CD1c-positive myeloid dendritic cell (primary cell): Measurements from ENCODE around the gene P3H3.
"Not testable (repeated sequence)": the region's sequence is repeated elsewhere in the genome, so short reads cannot be mapped to it uniquely, and the experiment has no call there.

Source experiments
- DNase-seq: peaks from one replicate; pipeline ENCODE4 v3.0.0-alpha.2; 2016; ENCODE audit errors: extremely low spot score

The P3H3 gene

DNA sequence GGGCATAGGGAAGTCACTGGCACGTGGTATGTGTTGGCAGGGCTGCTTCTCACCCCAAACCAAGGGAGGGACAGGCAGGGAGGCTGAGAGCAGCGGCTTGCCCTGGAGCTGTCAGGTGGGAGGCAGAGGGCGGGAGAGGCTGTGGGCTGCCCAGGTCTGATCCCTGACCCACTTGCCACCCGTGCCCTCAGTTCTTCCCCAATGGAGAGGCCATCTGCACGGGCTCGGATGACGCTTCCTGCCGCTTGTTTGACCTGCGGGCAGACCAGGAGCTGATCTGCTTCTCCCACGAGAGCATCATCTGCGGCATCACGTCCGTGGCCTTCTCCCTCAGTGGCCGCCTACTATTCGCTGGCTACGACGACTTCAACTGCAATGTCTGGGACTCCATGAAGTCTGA lies 17.2 kb downstream of the P3H3 start:
- DNase-seq: no peak

DNA sequence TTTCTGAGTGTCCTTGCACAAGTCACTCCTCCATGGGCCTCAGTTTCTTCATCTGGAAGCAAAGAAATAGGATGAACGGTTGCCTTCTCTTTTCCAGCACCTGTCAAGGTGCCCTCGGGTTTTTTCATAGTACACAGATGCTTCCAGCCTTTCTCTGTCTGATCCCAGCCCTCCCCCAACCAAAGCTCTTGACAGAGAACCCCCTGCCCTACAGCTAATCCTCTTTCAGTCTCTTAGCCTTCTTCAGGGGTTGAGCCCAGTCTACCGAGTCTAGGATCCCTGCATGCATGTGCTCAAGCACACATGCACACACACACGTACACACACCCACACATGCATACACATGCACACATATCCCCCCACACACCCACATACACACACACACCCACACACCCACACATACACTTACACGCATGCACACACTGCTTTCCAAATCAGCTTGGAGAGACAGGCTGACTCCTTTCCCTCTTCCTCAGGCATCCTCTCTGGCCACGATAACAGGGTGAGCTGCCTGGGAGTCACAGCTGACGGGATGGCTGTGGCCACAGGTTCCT lies 18.2 kb downstream of the P3H3 start:
- DNase-seq: no peak

DNA sequence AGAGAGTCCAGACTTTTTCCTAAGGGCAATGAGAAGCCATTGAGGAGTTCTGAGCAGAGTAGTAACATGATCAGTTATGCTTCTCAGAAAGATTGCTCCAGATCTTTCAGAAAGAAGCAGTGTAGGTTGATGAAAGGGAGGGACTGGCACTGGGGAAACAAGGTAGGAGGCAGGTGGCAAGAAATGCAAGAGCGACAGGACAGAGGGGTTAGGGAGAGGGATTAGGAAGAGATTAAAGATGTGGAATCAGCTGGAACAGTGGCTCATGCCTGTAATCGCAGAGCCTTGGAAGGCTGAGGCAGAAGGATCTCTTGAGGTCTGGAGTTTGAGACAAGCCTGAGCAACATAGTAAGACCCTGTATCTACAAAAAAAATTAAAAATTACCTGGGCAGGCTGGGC lies 19.5 kb downstream of the P3H3 start:
- DNase-seq: no peak

DNA sequence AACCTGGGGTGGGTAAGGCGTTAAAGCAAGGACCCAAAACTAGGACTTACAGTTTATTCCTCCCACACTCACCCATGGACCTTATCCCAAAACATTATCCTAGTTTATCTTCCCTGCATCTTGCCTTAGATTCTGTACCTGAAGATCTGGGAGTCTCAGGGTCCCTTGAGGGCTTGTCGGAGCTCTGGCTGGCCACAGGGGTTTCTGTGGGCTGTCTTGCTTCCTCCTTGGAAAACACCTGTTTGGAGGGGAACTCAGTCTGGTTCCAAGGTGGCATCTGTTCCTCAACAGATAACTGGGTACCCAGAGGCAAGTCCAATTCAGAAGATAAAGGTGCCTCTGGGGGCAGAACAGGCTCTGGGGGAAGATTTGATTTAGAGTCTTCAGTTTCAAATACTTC lies 21.2 kb downstream of the P3H3 start:
- no peak for DNase-seq

DNA sequence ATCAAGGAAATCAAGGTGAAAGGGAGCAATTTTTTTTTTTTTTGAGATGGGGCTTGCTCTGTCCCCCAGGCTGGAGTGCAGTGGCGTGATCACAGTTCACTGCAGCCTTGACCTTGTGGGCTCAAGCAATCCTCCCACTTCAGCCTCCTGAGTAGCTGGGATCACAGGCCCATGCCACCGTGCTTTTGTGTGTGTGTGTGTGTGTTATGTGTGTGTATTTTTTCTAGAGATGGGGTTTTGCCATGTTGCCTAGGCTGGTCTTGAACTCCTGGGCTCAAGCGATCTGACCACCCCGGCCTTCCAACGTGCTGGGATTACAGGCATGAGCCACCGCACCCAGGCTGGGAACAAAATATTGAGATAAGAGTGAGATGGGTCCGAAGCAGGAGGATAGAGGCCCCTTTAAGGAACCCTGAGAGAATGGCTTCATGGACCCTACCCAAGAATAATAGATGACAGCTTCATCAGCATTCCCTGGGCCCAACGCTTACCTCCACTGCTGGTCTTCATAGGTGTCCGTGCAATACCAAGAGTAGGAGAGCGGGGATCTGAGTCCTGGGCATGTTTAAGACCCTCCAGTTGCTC lies 21.9 kb downstream of the P3H3 start:
- DNase-seq: no peak

DNA sequence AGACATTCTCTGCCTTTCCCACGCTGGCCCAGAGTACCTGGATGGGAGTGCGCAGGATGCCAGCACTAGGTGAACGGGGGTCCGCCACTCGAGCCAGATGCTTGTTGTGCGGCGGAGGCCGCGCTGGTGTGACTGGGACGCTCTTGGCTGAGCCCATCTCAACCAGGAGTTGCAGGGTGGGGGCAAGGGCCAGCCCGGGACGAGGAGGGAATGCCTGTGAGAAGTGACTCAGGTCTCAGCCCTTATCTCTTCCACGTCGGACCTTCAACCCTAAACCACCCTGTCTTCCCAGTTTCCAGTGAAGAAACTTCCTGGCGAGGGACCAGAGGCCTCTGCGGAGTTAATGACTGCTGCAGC lies 22.6 kb downstream of the P3H3 start:
- no peak for DNase-seq

DNA sequence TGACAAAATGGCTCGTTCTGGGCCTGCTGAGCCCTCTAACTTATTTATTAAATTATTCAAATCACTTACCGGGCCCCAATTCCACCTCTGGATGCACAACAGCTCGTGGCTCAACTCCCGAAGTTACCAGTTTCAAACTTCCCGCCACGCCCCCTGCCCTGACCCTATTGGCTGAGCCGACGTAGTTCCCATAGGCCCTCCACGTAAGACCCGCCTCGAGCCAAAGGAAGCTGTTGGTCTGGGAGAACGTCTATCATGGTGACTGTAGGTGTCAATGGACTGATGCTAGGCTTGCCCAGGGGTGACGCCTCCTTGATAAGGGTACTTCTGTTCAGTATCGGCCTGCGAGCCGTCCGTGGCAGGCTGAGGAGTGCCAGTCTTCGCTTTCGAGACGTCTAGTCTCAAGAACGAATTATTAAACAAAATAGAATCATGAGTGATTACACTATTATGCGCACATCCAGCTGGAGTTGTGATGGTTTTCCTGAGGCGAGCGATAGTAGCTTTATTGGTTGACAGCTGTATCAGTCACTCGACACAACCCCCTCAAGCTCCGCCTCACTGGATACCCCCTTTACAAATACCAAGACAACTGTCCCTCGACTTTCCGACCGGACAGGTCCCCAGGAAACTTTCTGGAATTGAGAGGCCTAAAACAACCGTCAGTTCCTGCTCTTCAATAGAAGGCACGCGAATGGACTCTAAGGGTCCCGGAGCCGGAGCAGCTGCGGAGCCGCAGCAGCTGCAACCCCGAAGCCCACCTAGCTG lies 23.1 kb downstream of the P3H3 start, which contains the start of gene CDCA3:
Gene CDCA3 (minus strand): TSS at position 134 of the 768 bp plus-strand sequence. CDS start 334 bp downstream, outside the sequence.
- peak; percentile 97 for DNase-seq

DNA sequence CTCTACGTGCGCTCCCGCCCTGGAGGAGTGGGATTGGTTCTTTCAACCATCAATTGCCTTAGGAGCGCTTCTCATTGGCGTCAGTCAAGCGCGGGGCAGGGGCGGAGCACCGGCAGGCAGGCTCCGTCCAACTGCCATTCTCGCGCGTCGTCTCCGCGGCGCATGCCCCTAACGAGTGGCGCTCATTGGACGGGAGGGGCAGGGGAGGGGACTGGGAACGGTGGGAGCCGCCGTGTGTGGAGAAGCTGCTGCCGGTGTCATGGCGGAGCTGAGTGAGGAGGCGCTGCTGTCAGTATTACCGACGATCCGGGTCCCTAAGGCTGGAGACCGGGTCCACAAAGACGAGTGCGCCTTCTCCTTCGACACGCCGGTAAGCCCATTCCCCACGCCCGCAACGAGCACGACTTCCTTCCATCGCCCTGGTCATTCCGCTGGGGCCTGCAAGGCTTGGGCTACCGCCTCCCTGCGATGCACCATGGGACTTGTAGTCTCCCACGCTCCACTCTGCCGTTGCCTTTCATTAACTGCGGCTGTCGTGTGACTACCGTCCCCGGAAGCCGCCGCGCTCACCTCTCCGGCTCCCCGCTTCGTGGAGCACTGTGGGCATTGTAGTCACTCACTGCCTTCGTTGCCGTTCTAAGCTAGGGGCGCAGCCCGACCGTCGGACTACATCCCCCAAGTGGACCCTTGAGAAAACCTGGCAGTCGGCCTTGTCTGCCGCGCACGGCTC lies 23.9 kb downstream of the P3H3 start, which contains the start of gene USP5:
Gene USP5 (plus strand): TSS at position 230 of the 730 bp plus-strand sequence. CDS start 30 bp downstream, at position 260.
- DNase-seq: peak; percentile 99

DNA sequence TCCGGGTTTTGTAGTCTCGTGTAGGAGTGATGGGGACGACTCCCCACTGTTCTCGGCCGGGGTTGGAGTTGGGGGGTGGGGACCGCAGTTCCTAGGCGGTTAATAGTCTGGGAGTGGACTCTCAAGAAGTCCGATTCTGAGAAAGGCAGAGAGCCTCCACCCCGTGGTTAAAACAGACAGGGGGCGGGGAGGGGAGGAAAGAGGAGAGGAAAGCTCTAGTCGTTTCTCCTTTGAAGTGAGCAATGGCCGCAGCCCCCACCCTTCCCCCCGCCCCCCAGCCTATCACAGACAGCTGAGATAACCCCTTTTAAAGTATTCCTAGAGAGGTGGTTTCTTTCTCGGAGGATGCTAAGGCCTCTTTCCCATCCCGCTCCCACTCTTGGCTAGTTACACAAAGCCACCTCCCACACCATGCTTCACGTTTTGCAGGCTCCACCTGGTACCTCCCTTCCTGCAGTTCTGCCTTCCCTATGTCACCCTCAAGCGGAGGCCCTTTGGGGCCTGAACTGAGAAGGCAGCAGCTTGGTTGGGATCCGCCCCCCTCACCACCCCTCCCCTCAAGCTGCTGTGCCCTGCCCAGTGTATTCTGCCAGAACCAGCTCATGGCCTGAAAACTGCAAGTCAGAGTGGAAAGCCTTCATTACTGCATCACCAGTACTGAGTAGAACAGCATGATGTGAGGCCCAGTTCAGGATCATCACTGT lies 24.6 kb downstream of the P3H3 start:
- DNase-seq: peak; percentile 21

DNA sequence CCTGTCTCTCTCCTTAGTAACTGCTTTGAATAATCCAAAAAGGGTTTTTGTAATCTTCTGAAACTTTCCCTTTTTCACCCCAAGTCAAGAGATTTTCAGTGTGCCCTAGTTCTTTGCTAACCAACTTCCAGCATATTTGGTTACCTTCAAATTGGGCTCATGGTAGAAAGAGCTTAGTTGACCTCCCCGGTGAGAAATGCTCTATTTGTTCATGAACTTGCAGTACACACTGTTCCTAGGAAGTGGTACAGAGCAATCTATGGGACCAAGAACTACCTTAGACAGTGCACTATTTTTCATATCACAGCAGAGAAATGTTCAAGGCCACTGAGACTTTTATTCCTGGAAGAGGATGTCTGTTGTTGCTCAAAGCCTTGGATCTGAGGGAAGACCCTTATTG lies 25.4 kb downstream of the P3H3 start:
- no peak for DNase-seq

DNA sequence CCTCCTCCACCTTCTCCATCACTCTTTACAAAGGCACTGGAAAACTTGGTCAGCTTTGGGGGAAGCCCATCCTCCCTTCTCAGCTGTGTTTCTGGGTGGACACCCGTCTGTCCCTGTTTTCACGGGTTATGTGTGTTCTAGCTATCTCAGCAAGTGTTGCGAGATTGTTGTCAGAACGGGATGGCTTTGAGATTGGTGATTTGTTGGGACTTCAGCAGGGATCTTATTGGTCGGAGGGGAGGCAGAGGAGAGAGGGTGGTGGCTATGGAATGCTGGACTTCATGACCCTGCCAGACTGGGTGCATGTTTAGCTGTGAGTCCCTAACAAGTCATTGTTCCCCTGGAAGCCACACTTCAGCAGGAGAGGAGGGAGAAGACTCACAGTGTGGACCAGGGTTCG lies 25.8 kb downstream of the P3H3 start:
- DNase-seq: no peak

DNA sequence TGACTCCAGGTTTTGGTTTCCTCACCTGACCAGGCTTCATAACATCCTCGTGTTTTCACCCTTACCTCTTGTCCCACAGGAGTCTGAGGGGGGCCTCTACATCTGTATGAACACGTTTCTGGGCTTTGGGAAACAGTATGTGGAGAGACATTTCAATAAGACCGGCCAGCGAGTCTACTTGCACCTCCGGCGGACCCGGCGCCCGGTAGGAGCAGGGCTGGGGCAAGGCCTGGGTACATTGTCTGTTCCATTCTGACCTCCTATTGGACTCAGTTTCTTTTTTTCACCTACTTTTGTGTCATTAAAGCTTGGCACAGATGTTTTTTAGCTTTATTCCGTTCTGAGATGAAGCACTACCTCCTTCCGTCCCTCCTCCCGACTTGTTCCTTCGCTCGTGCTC lies 27.1 kb downstream of the P3H3 start:
- no peak for DNase-seq

DNA sequence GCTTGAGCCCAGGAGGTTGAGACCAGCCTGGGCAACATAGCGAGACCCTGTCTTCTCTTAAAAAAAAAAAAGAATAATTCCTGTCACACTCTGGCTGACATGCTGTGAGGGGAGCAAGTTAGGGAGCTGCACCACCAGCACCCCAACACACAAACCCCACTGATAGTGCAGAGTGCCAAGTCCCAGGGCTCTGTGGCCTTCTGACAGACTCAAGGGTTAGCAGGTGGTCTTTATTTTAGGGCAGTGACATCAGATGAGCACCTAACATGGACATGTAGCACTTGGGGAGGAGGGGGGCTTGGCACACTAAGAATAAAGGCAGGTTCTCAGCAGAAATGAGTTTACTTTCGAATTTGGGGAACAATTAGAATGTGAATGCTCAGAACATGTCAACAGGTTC lies 30.6 kb downstream of the P3H3 start:
- DNase-seq: no peak

DNA sequence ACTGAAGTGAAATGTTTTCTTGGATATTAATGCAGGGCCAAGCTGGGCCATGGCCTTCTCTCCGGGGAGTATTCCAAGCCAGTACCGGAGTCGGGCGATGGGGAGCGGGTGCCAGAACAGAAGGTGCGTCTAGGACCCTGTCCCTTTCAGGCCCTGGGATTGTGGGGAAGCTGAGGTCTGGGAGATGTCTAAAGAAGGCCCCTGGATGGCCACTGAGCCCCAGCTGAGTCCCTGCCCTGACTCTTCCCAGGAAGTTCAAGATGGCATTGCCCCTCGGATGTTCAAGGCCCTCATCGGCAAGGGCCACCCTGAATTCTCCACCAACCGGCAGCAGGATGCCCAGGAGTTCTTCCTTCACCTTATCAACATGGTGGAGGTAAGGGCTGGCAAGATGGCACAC lies 31.9 kb downstream of the P3H3 start:
- DNase-seq: no peak

DNA sequence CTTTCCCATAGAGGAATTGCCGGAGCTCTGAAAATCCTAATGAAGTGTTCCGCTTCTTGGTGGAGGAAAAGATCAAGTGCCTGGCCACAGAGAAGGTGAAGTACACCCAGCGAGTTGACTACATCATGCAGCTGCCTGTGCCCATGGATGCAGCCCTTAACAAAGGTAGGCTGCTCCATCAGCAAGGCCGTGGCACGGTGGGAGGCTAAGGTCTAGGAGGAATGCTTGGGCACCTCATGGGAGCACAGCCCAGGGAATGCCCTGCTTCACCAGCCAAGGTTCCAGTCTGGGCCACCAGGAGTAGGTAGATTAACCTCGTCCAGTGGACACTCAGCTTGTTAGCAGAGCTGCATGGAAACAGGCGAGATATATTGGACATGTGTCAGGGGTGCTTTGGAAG lies 32.7 kb downstream of the P3H3 start:
- no peak for DNase-seq

DNA sequence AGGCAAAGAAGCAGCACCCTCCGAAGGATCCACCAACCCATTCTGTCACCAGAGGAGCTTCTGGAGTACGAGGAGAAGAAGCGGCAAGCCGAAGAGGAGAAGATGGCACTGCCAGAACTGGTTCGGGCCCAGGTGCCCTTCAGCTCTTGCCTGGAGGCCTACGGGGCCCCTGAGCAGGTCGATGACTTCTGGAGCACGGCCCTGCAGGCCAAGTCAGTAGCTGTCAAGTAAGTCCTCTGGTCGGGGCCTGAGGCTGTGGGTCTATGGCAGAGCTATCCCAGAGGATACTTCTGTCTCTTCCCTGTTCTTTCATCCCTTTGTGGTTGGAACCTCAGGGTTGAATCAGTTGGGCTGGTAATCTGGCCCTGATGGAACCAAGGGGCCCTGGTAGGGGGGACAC lies 33.2 kb downstream of the P3H3 start:
- DNase-seq: no peak

DNA sequence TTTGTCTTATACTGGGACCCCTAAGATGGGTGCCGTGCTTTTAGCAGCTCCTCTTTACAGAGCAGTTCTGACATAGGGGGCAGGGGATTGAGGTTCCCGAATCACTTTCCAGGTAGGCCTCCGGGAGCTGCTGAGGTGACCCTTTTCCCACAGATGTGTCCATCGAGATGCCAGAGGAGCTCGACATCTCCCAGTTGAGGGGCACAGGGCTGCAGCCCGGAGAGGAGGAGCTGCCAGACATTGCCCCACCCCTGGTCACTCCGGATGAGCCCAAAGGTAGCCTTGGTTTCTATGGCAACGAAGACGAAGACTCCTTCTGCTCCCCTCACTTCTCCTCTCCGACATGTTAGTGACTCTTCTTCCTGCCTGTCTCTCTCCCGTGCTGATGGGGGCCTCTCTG lies 34.8 kb downstream of the P3H3 start:
- no peak for DNase-seq

DNA sequence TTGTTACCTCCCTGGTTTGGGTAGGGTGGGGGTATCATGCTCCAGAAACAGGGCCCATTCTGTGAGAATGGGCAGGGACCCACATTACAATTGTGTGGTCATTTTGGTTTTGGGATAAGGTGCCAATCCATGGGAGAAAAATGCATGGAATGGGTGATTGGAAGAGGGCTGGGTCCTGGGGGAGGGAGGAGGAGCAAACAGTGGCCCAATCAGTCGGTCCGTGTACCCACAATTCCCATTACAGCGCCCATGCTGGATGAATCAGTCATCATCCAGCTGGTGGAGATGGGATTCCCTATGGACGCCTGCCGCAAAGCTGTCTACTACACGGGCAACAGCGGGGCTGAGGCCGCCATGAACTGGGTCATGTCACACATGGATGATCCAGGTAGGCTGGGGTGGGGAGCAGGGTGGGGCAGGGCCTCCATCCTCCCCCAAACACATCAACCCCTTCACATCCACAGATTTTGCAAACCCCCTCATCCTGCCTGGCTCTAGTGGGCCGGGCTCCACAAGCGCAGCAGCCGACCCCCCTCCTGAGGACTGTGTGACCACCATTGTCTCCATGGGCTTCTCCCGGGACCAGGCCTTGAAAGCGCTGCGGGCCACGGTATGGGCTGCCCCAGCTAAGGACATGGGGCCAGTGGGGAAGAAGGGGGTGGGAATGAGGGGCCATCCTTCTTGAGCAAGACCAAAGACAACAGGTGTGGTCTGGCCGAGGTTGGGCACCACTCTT lies 35.5 kb downstream of the P3H3 start:
- DNase-seq: no peak

DNA sequence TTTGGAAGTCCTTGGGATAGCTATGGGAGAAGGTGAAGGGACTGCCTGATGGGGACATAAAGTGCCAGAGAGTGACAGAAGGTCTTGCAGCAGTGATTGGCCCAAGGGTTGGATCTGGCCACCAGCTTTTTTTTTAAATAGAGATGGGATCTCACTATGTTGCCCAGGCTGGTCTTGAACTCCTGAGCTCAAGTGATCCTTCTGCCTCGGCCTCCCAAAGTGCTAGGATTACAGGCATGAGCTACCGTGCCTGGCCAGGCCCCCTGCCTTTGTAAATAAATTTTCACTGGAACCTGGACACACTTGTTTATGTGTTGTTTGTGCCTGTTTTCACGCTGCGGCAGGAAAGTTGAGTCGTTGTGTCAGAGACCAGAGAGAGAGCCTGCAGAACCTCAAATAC lies 37.1 kb downstream of the P3H3 start:
- DNase-seq: not testable (repeated sequence)

DNA sequence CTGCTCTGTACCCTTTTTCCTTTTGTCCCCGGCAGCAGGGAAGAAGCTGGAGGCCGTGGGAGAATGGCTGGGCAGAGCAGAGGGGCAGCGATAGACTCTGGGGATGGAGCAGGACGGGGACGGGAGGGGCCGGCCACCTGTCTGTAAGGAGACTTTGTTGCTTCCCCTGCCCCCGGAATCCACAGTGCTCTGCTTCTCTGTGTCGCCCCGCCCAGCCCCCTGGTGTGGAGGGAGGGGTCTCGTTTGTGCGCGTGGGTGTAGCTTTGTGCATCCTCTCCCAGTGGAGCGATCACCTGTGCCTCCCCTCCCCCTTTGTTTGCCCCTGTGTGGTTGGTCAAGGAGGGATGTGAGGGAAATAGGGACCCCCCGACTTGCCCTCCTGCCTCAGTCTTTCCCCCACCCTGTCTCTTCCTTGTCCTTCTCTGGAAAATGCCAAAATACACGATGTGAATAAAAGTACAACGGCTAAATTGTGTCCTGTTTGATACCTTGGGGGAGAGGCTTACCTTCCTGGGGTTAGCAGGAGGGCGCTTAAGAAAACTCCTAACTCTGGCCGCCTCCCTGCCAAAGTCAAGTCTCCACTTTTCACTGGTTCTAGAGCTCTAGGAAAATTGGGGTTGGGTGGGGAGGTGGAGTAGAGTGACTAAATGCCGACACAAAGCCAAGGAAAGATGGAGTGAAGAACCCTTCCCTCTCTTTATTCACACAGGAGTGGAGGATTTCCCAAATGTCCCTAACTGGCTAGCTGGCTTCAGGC lies 38.1 kb downstream of the P3H3 start:
- DNase-seq: no peak
